SK-N-SH treated with all-trans-retinoic acid at 6 μM for 48 hours (cell line): ENCODE results near the gene FOXG1.

Experiments
- ATAC-seq: fragments of 200-7000 bp; cut with Tn5 transposase; 3 replicates; pipeline ENCODE4 v1.9.1; 2020; ENCODE audit warnings: mild to moderate bottlenecking, moderate library complexity
- BACH2 ChIP-seq: fragments of 250-450 bp; sonication (Bioruptor Pico); IDR thresholded peaks from 2 replicates; pipeline ENCODE4 v1.9.0; 2021; ENCODE audit warnings: mild to moderate bottlenecking, borderline replicate concordance
- CREB5 ChIP-seq: fragments of 250-450 bp; sonication (Bioruptor Pico); IDR thresholded peaks from 2 replicates; pipeline ENCODE4 v1.5.1; 2020; ENCODE audit warnings: low read depth, mild to moderate bottlenecking, moderate library complexity
- CSDC2 ChIP-seq: fragments of 250-450 bp; sonication (Bioruptor Pico); IDR thresholded peaks from 2 replicates; pipeline ENCODE4 v1.5.0; 2020; ENCODE audit warnings: mild to moderate bottlenecking, moderate library complexity
- CSRNP3 ChIP-seq: fragments of 250-450 bp; sonication (Bioruptor Pico); IDR thresholded peaks from 2 replicates; pipeline ENCODE4 v1.5.1; 2021; ENCODE audit warnings: mild to moderate bottlenecking, moderate library complexity
- ESRRG ChIP-seq: fragments of 250-450 bp; sonication (Bioruptor Pico); IDR thresholded peaks from 2 replicates; pipeline ENCODE4 v1.6.1; 2021; ENCODE audit warnings: mild to moderate bottlenecking
- GLIS3 ChIP-seq: fragments of 250-450 bp; sonication (Bioruptor Pico); IDR thresholded peaks from 2 replicates; pipeline ENCODE4 v1.5.0; 2020; ENCODE audit warnings: mild to moderate bottlenecking, moderate library complexity
- OSR1 ChIP-seq: fragments of 250-450 bp; sonication (Bioruptor Pico); IDR thresholded peaks from 2 replicates; pipeline ENCODE4 v1.8.0; 2022; ENCODE audit warnings: moderate library complexity, mild to moderate bottlenecking, inconsistent platforms
- PPARA ChIP-seq: fragments of 250-450 bp; sonication (Bioruptor Pico); IDR thresholded peaks from 2 replicates; pipeline ENCODE4 v1.5.0; 2020; ENCODE audit warnings: mild to moderate bottlenecking, borderline replicate concordance
- RARB ChIP-seq: fragments of 250-450 bp; sonication (Bioruptor Pico); IDR thresholded peaks from 2 replicates; pipeline ENCODE4 v1.8.0; 2021; ENCODE audit warnings: mild to moderate bottlenecking, moderate library complexity
- SNAI2 ChIP-seq: fragments of 250-450 bp; sonication (Bioruptor Pico); IDR thresholded peaks from 2 replicates; pipeline ENCODE4 v1.5.0; 2020; ENCODE audit warnings: mild to moderate bottlenecking, moderate library complexity
- TCF4 ChIP-seq: fragments of 250-450 bp; sonication (Bioruptor Pico); IDR thresholded peaks from 2 replicates; pipeline ENCODE4 v1.8.0; 2021; ENCODE audit warnings: mild to moderate bottlenecking, moderate library complexity, borderline replicate concordance
- TOX ChIP-seq: fragments of 250-450 bp; sonication (Bioruptor Pico); IDR thresholded peaks from 2 replicates; pipeline ENCODE4 v1.8.0; 2021; ENCODE audit warnings: mild to moderate bottlenecking, moderate library complexity, borderline replicate concordance
- ZC3H10 ChIP-seq: fragments of 250-450 bp; sonication (Bioruptor Pico); IDR thresholded peaks from 2 replicates; pipeline ENCODE4 v1.5.1; 2021; ENCODE audit warnings: mild to moderate bottlenecking, moderate library complexity
- ZFP3 ChIP-seq: fragments of 250-450 bp; sonication (Bioruptor Pico); IDR thresholded peaks from 2 replicates; pipeline ENCODE4 v1.5.0; 2020; ENCODE audit warnings: mild to moderate bottlenecking, moderate library complexity
- ZFP30 ChIP-seq: fragments of 450-650 bp; formaldehyde crosslinking; IDR thresholded peaks from 2 replicates; pipeline ENCODE4 v1.5.0; 2022; ENCODE audit warnings: mild to moderate bottlenecking, moderate library complexity
- ZNF565 ChIP-seq: fragments of 450-650 bp; formaldehyde crosslinking; conservative IDR thresholded peaks from 2 replicates; pipeline ENCODE4 v1.5.0; 2020; ENCODE audit warnings: low read depth, mild to moderate bottlenecking, moderate library complexity
- ZNF70 ChIP-seq: fragments of 450-650 bp; formaldehyde crosslinking; IDR thresholded peaks from 2 replicates; pipeline ENCODE4 v1.5.0; 2020; ENCODE audit warnings: mild to moderate bottlenecking, moderate library complexity
- ZNF8 ChIP-seq: fragments of 450-650 bp; formaldehyde crosslinking; IDR thresholded peaks from 2 replicates; pipeline ENCODE4 v1.5.0; 2020; ENCODE audit warnings: mild to moderate bottlenecking, moderate library complexity
- TF ChIP-seq, protein P1 (sequence below): fragments of 250-450 bp; sonication (Bioruptor Pico); IDR thresholded peaks from 2 replicates; pipeline ENCODE4 v1.8.0; 2021; ENCODE audit warnings: low read depth, mild to moderate bottlenecking, moderate library complexity, borderline replicate concordance
- TF ChIP-seq, protein P2 (sequence below): fragments of 250-450 bp; sonication (Bioruptor Pico); IDR thresholded peaks from 2 replicates; pipeline ENCODE4 v1.5.0; 2020; ENCODE audit warnings: mild to moderate bottlenecking, moderate library complexity
- TF ChIP-seq, protein P3 (sequence below): fragments of 250-450 bp; sonication (Bioruptor Pico); IDR thresholded peaks from 2 replicates; pipeline ENCODE4 v1.8.0; 2020; ENCODE audit warnings: mild to moderate bottlenecking, moderate library complexity, borderline replicate concordance

The FOXG1 gene

GRCh38 chr14:28762303-28762954, 4.2 kb upstream of the FOXG1 start:
- ATAC-seq: no peak
- TF ChIP-seq ESRRG (CRISPR knock-in tag) (no peak), OSR1 (CRISPR knock-in tag) (no peak), ZNF565 (CRISPR knock-in tag) (no peak), CREB5 (CRISPR knock-in tag) (no peak), RARB (no peak), TOX (CRISPR knock-in tag) (no peak), SNAI2 (CRISPR knock-in tag) (no peak), ZC3H10 (no peak), CSRNP3 (CRISPR knock-in tag) (no peak), PPARA (CRISPR knock-in tag) (no peak)
- TF ChIP-seq, protein P1, sequence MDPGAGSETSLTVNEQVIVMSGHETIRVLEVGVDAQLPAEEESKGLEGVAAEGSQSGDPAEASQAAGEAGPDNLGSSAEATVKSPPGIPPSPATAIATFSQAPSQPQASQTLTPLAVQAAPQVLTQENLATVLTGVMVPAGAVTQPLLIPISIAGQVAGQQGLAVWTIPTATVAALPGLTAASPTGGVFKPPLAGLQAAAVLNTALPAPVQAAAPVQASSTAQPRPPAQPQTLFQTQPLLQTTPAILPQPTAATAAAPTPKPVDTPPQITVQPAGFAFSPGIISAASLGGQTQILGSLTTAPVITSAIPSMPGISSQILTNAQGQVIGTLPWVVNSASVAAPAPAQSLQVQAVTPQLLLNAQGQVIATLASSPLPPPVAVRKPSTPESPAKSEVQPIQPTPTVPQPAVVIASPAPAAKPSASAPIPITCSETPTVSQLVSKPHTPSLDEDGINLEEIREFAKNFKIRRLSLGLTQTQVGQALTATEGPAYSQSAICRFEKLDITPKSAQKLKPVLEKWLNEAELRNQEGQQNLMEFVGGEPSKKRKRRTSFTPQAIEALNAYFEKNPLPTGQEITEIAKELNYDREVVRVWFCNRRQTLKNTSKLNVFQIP (CRISPR knock-in tag): no peak

GRCh38 chr14:28762955-28763326, 3.6 kb upstream of the FOXG1 start:
- TF ChIP-seq CSDC2 (CRISPR knock-in tag): no peak
- TF ChIP-seq ZFP3 (CRISPR knock-in tag): no peak
- TF ChIP-seq, protein P2, sequence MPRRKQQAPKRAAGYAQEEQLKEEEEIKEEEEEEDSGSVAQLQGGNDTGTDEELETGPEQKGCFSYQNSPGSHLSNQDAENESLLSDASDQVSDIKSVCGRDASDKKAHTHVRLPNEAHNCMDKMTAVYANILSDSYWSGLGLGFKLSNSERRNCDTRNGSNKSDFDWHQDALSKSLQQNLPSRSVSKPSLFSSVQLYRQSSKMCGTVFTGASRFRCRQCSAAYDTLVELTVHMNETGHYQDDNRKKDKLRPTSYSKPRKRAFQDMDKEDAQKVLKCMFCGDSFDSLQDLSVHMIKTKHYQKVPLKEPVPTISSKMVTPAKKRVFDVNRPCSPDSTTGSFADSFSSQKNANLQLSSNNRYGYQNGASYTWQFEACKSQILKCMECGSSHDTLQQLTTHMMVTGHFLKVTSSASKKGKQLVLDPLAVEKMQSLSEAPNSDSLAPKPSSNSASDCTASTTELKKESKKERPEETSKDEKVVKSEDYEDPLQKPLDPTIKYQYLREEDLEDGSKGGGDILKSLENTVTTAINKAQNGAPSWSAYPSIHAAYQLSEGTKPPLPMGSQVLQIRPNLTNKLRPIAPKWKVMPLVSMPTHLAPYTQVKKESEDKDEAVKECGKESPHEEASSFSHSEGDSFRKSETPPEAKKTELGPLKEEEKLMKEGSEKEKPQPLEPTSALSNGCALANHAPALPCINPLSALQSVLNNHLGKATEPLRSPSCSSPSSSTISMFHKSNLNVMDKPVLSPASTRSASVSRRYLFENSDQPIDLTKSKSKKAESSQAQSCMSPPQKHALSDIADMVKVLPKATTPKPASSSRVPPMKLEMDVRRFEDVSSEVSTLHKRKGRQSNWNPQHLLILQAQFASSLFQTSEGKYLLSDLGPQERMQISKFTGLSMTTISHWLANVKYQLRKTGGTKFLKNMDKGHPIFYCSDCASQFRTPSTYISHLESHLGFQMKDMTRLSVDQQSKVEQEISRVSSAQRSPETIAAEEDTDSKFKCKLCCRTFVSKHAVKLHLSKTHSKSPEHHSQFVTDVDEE (CRISPR knock-in tag): no peak
- TF ChIP-seq RARB: no peak
- TF ChIP-seq, protein P3, sequence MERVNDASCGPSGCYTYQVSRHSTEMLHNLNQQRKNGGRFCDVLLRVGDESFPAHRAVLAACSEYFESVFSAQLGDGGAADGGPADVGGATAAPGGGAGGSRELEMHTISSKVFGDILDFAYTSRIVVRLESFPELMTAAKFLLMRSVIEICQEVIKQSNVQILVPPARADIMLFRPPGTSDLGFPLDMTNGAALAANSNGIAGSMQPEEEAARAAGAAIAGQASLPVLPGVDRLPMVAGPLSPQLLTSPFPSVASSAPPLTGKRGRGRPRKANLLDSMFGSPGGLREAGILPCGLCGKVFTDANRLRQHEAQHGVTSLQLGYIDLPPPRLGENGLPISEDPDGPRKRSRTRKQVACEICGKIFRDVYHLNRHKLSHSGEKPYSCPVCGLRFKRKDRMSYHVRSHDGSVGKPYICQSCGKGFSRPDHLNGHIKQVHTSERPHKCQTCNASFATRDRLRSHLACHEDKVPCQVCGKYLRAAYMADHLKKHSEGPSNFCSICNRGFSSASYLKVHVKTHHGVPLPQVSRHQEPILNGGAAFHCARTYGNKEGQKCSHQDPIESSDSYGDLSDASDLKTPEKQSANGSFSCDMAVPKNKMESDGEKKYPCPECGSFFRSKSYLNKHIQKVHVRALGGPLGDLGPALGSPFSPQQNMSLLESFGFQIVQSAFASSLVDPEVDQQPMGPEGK (CRISPR knock-in tag): no peak
- TF ChIP-seq ZNF8 (CRISPR knock-in tag): no peak
- no peak for TF ChIP-seq CREB5 (CRISPR knock-in tag)
- ATAC-seq: no peak

- no peak for ATAC-seq
- no peak for TF ChIP-seq TCF4
- no peak for TF ChIP-seq BACH2 (CRISPR knock-in tag)
- no peak for TF ChIP-seq GLIS3 (CRISPR knock-in tag)
- no peak for TF ChIP-seq TOX (CRISPR knock-in tag)
- TF ChIP-seq, protein P3 (CRISPR knock-in tag): no peak
- TF ChIP-seq, protein P2 (CRISPR knock-in tag): no peak
- TF ChIP-seq CSDC2 (CRISPR knock-in tag): no peak
- no peak for TF ChIP-seq ZNF8 (CRISPR knock-in tag)
- no peak for TF ChIP-seq ESRRG (CRISPR knock-in tag)
- TF ChIP-seq ZNF70 (CRISPR knock-in tag): no peak
- no peak for TF ChIP-seq ZFP30
Observed at GRCh38 chr14:28763751-28764256, 2.8 kb upstream of the FOXG1 start.
